ENCODE measurements around the gene YJEFN3.

YJEFN3 gene

DNA sequence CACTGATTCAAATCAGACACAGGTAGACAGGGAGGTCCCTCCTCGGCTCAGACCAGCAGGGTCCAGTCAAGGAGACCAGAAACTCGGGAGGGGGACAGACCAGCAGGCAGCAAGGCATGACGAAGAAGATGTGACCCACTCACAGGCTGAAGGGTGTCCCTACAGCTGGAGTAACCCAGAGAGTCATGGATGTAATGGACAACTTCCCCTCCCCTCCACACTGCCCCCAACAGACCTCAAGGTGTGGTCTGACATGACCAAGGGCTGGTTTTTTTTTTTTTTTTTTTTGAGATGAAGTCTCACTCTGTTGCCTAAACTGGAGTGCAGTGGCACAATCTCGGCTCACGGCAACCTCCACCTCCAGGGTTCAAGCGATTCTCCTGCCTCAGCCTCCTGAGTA lies 55.6 kb downstream of the YJEFN3 start:
- Histone ChIP-seq H3K4me2 (ENCODE audit: low read depth, low read length, poor library complexity, severe bottlenecking) (no peak overlapping the region), H3K79me2 (ENCODE audit: insufficient read depth, low read length) (no peaks in the 10 kb centered on the region), H3K9me2 (replicated peaks; ENCODE audit: low read depth, low read length) (no peaks in the 10 kb centered on the region), H3K4me1 (ENCODE audit: insufficient read depth, low read length, poor library complexity, severe bottlenecking) (no peaks in the 10 kb centered on the region), H4K20me1 (ENCODE audit: insufficient read depth, low read length, poor library complexity, severe bottlenecking) (no peaks in the 10 kb centered on the region), H2AFZ (ENCODE audit: low read length) (no peak overlapping the region), H3F3A (ENCODE audit: low read depth) (no peaks in the 10 kb centered on the region), H3K27me3 (ENCODE audit: insufficient read depth, low read length, poor library complexity, severe bottlenecking) (no peaks in the 10 kb centered on the region), H3K9me3 (ENCODE audit: insufficient read depth, low read depth, low read length) (no peaks in the 10 kb centered on the region), H3K36me3 (ENCODE audit: insufficient read depth, low read length) (no peaks in the 10 kb centered on the region), H3K4me3 (ENCODE audit: low read length, poor library complexity, severe bottlenecking) (no peak overlapping the region), H3K9ac (ENCODE audit: low read depth, low read length, poor library complexity, severe bottlenecking) (no peak overlapping the region)
- TF ChIP-seq, protein P1, sequence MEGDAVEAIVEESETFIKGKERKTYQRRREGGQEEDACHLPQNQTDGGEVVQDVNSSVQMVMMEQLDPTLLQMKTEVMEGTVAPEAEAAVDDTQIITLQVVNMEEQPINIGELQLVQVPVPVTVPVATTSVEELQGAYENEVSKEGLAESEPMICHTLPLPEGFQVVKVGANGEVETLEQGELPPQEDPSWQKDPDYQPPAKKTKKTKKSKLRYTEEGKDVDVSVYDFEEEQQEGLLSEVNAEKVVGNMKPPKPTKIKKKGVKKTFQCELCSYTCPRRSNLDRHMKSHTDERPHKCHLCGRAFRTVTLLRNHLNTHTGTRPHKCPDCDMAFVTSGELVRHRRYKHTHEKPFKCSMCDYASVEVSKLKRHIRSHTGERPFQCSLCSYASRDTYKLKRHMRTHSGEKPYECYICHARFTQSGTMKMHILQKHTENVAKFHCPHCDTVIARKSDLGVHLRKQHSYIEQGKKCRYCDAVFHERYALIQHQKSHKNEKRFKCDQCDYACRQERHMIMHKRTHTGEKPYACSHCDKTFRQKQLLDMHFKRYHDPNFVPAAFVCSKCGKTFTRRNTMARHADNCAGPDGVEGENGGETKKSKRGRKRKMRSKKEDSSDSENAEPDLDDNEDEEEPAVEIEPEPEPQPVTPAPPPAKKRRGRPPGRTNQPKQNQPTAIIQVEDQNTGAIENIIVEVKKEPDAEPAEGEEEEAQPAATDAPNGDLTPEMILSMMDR (conservative IDR thresholded peaks at IDR 0.05; ENCODE audit: low read length), result no peak
- TF ChIP-seq EZH2phosphoT487 (IDR thresholded peaks at IDR 0.05; ENCODE audit: borderline replicate concordance), result no peak

Data from Loucy (cell line).